ES-I3 (cell line): ENCODE data around the gene ADGRF3.

Source experiments
- H3K36me3 ChIP-seq: 2 replicates; pipeline ENCODE4 v1.6.1; 2013; ENCODE audit warnings: mild to moderate bottlenecking, low read length, control low read depth, moderate library complexity; ENCODE audit not compliant: insufficient read depth
- H3K4me1 ChIP-seq: 2 replicates; pipeline ENCODE4 v1.6.1; 2013; ENCODE audit warnings: mild to moderate bottlenecking, control low read depth, low read length; ENCODE audit not compliant: insufficient read depth
- H3K9ac ChIP-seq: 2 replicates; pipeline ENCODE4 v1.6.1; 2013; ENCODE audit warnings: low read depth, mild to moderate bottlenecking, low read length, moderate library complexity
- H3K9me3 ChIP-seq: 2 replicates; pipeline ENCODE4 v1.6.1; 2013; ENCODE audit warnings: mild to moderate bottlenecking, low read length, moderate library complexity; ENCODE audit not compliant: control insufficient read depth, insufficient read depth

Gene ADGRF3

GRCh38 chr2:26297061-26297460 lies 49.5 kb downstream of the ADGRF3 start:
- no peak overlapping the region for H3K9ac ChIP-seq
- no peaks in the 10 kb centered on the region for H3K9me3 ChIP-seq
- H3K4me1 ChIP-seq = peaks cover 11% of the 10 kb centered on the region; the same call in 1 of the 2 replicates
- no peaks in the 10 kb centered on the region for H3K36me3 ChIP-seq

GRCh38 chr2:26295511-26295910 lies 51.1 kb downstream of the ADGRF3 start:
- Histone ChIP-seq H3K36me3 (no peaks in the 10 kb centered on the region), H3K9ac (no peak overlapping the region), H3K4me1 (peaks cover 11% of the 10 kb centered on the region; the same call in 1 of the 2 replicates), H3K9me3 (no peaks in the 10 kb centered on the region)

- Histone ChIP-seq H3K9me3 (no peaks in the 10 kb centered on the region), H3K36me3 (peaks cover 4% of the 10 kb centered on the region; the same call in 1 of the 2 replicates), H3K4me1 (peaks cover 9% of the 10 kb centered on the region; the same call in 1 of the 2 replicates), H3K9ac (no peak overlapping the region)
Observed at GRCh38 chr2:26292646-26293045, 53.9 kb downstream of the ADGRF3 start.

- Histone ChIP-seq H3K36me3 (peaks cover 9% of the 10 kb centered on the region; the same call in 1 of the 2 replicates), H3K9ac (no peak overlapping the region), H3K9me3 (no peaks in the 10 kb centered on the region), H3K4me1 (peaks cover 4% of the 10 kb centered on the region; the same call in 1 of the 2 replicates)
Observed at GRCh38 chr2:26290001-26290400, 56.6 kb downstream of the ADGRF3 start.

GRCh38 chr2:26285931-26286330 lies 60.7 kb downstream of the ADGRF3 start:
- H3K36me3 ChIP-seq = peaks cover 9% of the 10 kb centered on the region; the same call in 1 of the 2 replicates
- H3K9me3 ChIP-seq = no peaks in the 10 kb centered on the region
- H3K9ac ChIP-seq = no peak overlapping the region

GRCh38 chr2:26284132-26284531 lies 62.5 kb downstream of the ADGRF3 start:
- H3K9ac ChIP-seq = no peak overlapping the region
- H3K36me3 ChIP-seq = peaks cover 12% of the 10 kb centered on the region; the same call in 1 of the 2 replicates
- H3K4me1 ChIP-seq = no peaks in the 10 kb centered on the region
- H3K9me3 ChIP-seq = no peaks in the 10 kb centered on the region

More at GRCh38 chr2:26285931-26286330, 60.7 kb downstream of the ADGRF3 start:
- no peaks in the 10 kb centered on the region for H3K4me1 ChIP-seq

GRCh38 chr2:26283606-26284005 lies 63.0 kb downstream of the ADGRF3 start:
- Histone ChIP-seq H3K36me3 (peaks cover 17% of the 10 kb centered on the region; the same call in 1 of the 2 replicates), H3K9ac (no peak overlapping the region), H3K4me1 (no peaks in the 10 kb centered on the region)

GRCh38 chr2:26281226-26281625 lies 65.4 kb downstream of the ADGRF3 start:
- H3K36me3 ChIP-seq = peaks cover 15% of the 10 kb centered on the region; the same call in 1 of the 2 replicates
- no peaks in the 10 kb centered on the region for H3K4me1 ChIP-seq
- H3K9me3 ChIP-seq = no peaks in the 10 kb centered on the region
- H3K9ac ChIP-seq = no peak overlapping the region

More at GRCh38 chr2:26283606-26284005, 63.0 kb downstream of the ADGRF3 start:
- no peaks in the 10 kb centered on the region for H3K9me3 ChIP-seq

GRCh38 chr2:26279886-26280285 lies 66.7 kb downstream of the ADGRF3 start:
- Histone ChIP-seq H3K9ac (no peak overlapping the region), H3K4me1 (no peaks in the 10 kb centered on the region), H3K36me3 (peaks cover 13% of the 10 kb centered on the region; the same call in 1 of the 2 replicates), H3K9me3 (no peaks in the 10 kb centered on the region)

GRCh38 chr2:26276484-26277227 lies 69.9 kb downstream of the ADGRF3 start:
- Histone ChIP-seq H3K36me3 (peaks cover 17% of the 10 kb centered on the region; the same call in 1 of the 2 replicates), H3K9me3 (no peaks in the 10 kb centered on the region), H3K4me1 (no peaks in the 10 kb centered on the region), H3K9ac (no peak overlapping the region)

GRCh38 chr2:26274058-26274613 lies 72.5 kb downstream of the ADGRF3 start:
- Histone ChIP-seq H3K4me1 (no peaks in the 10 kb centered on the region), H3K9ac (no peak overlapping the region), H3K9me3 (no peaks in the 10 kb centered on the region), H3K36me3 (peaks cover 14% of the 10 kb centered on the region; the same call in 1 of the 2 replicates)

- H3K4me1 ChIP-seq = no peaks in the 10 kb centered on the region
- peaks cover 8% of the 10 kb centered on the region; the same call in 1 of the 2 replicates for H3K36me3 ChIP-seq
- no peak overlapping the region for H3K9ac ChIP-seq
Observed at GRCh38 chr2:26273501-26273900, 73.1 kb downstream of the ADGRF3 start.

GRCh38 chr2:26270373-26270772 lies 76.2 kb downstream of the ADGRF3 start:
- H3K36me3 ChIP-seq = peaks cover 4% of the 10 kb centered on the region; the same call in 1 of the 2 replicates
- H3K9me3 ChIP-seq = no peaks in the 10 kb centered on the region
- H3K4me1 ChIP-seq = no peaks in the 10 kb centered on the region
- H3K9ac ChIP-seq = no peak overlapping the region

More at GRCh38 chr2:26273501-26273900, 73.1 kb downstream of the ADGRF3 start:
- H3K9me3 ChIP-seq = no peaks in the 10 kb centered on the region

- Histone ChIP-seq H3K4me1 (no peaks in the 10 kb centered on the region), H3K9me3 (no peaks in the 10 kb centered on the region), H3K36me3 (peaks cover 4% of the 10 kb centered on the region; the same call in 1 of the 2 replicates), H3K9ac (no peak overlapping the region)
Observed at GRCh38 chr2:26269571-26270158, 76.9 kb downstream of the ADGRF3 start.
